Pancreas (tissue), 10 donors: ENCODE data around the gene PAX5. TPM values are rescaled to one million over a fixed set of nuclear protein-coding genes. Genes with fewer than 3 reads are reported as not detected.

ENCODE experiments used
- ATAC-seq, 4 donors: fragments of 200-7000 bp; cut with Tn5 transposase; one replicate each; pipeline versions ENCODE4 v1.8.0 to v1.9.1; 2020; ENCODE audit warnings: mild to moderate bottlenecking in 4 of 4, moderate library complexity in 4 of 4
- DNase-seq, 6 donors: peaks; one replicate each; pipeline ENCODE4 v3.0.0-alpha.2; 2020
- FAIRE-seq: peaks from 2 replicates; lab custom pipeline; 2012; peaks lifted over from hg19 to GRCh38; lab: Jason Lieb, UNC
- H3K27ac ChIP-seq, 4 donors: fragments of 200-600 bp; sonication (generic); 1 replicate in 3 of 4; 2 replicates in 1 of 4; pipeline versions ENCODE4 v1.5.0 to v1.8.0; 2020
- H3K27me3 ChIP-seq, 4 donors: fragments of 200-600 bp; one replicate each; pipeline ENCODE4 v1.8.0; 2021
- H3K36me3 ChIP-seq, 3 donors: fragments of 200-600 bp; sonication (generic) in 1 of 3; one replicate each; pipeline versions ENCODE4 v1.5.0 to v1.8.0; 2020 to 2021
- H3K4me1 ChIP-seq, 3 donors: fragments of 200-600 bp; one replicate each; pipeline ENCODE4 v1.8.0; 2021
- H3K4me3 ChIP-seq, 4 donors: fragments of 200-600 bp; sonication (generic) in 2 of 4; one replicate each; pipeline versions ENCODE4 v1.5.0 to v1.8.0; 2020 to 2021
- H3K9me3 ChIP-seq, 4 donors: fragments of 200-600 bp; one replicate each; pipeline ENCODE4 v1.8.0; 2021
- WGBS, 2 donors: extraction: QIAGEN DNeasy Blood & Tissue Kit; methylation state at CpG; one replicate each; pipeline ENCODE4 v1.1.7; 2013; 5-methylcytosine and 5-hydroxymethylcytosine counted together
- intact Hi-C, 3 donors: fragments of 100-400 bp; cut with DNase I; formaldehyde crosslinking; loops; one replicate each; pipeline versions ENCODE4 v1.11.1 to v1.14.2; 2022
- polyA plus RNA-seq, 2 donors: library from polyadenylated mRNA; stranded (reverse); fragments of 200-250 nt; gene quantifications; one replicate each; pipeline ENCODE4 v1.2.3, GENCODE V29; 2013
- total RNA-seq, 6 donors: library from RNA; stranded (reverse); fragmentation: NEBNext Ultra II Directional in 4 of 6; extraction: Animal tissue kit (Norgen Biotek cat#: 25700) in 4 of 6; gene quantifications; one replicate each; pipeline versions ENCODE4 v1.2.1 to v1.2.4, GENCODE V29; 2021 to 2023
- TF ChIP-seq, protein P1 (sequence below), 4 donors: fragments of 200-600 bp; sonication (generic) in 3 of 4; IDR thresholded peaks; one replicate each; pipeline versions ENCODE4 v1.5.0 to v1.8.0; 2021; ENCODE audit warnings: antibody characterized with exemption in 4 of 4
- donor health status: healthy with polysubstance abuse.
- donor health status: DM: no; HTN: no; CAD: no; lungs with moderate emphysema.
- donor health status: DM: no; HTN: no; CAD: no.
- donor health status: control.
- donor health status: control.
- donor health status: Bipolar disorder and iron deficiency.
- donor health status: DM: yes; HTN: yes; CAD: no.
- donor health status: DM: no; HTN: no; CAD: no.
- donor health status: DM: no; HTN: no; CAD: no.
- donor health status: DM: yes; HTN: yes; CAD: no.

Gene PAX5
- total and polyA plus RNA-seq, 8 donors = under 0.01 to 0.35 (median 0.28) TPM; not detected in 1

DNA sequence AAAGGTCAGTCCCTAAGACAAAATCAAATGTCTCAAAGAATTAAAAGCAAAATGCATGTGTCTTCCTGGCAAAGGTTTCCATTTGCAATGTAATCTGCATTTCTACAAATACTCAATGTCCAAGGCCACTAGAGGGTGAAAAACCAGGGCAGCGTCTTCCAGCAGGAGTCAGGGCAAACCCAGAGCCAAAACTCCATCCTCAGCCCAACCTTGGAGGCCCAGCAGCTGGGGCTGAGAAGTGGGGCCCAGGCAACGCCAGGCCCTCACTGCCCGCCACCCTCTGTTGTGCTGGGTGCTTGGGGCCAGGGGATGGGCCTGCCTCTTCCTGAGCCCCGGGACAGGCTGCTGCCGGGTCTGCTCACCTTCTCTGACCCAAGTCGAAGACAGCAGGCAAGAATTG lies 200.1 kb downstream of the PAX5 start:
- Histone ChIP-seq H3K9me3 (no peaks in the 10 kb centered on the region), H3K27ac (no peak overlapping the region), H3K27me3 (no peaks in the 10 kb centered on the region), H3K4me3 (no peak overlapping the region), H3K4me1 (peaks cover 0 to 5% (median 0%) of the 10 kb centered on the region in 3 donors), H3K36me3 (no peaks in the 10 kb centered on the region)
- intact Hi-C loops = no loop called here
- DNase-seq (no peak), ATAC-seq (peak in 1 of 4 donors; percentile 54), FAIRE-seq (no peak)
- TF ChIP-seq, protein P1, sequence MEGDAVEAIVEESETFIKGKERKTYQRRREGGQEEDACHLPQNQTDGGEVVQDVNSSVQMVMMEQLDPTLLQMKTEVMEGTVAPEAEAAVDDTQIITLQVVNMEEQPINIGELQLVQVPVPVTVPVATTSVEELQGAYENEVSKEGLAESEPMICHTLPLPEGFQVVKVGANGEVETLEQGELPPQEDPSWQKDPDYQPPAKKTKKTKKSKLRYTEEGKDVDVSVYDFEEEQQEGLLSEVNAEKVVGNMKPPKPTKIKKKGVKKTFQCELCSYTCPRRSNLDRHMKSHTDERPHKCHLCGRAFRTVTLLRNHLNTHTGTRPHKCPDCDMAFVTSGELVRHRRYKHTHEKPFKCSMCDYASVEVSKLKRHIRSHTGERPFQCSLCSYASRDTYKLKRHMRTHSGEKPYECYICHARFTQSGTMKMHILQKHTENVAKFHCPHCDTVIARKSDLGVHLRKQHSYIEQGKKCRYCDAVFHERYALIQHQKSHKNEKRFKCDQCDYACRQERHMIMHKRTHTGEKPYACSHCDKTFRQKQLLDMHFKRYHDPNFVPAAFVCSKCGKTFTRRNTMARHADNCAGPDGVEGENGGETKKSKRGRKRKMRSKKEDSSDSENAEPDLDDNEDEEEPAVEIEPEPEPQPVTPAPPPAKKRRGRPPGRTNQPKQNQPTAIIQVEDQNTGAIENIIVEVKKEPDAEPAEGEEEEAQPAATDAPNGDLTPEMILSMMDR (IDR thresholded peaks at IDR 0.05) = no peak
- 68 to 72% methylated on average over 6 of the region's 6 CpGs for WGBS, 2 donors

DNA sequence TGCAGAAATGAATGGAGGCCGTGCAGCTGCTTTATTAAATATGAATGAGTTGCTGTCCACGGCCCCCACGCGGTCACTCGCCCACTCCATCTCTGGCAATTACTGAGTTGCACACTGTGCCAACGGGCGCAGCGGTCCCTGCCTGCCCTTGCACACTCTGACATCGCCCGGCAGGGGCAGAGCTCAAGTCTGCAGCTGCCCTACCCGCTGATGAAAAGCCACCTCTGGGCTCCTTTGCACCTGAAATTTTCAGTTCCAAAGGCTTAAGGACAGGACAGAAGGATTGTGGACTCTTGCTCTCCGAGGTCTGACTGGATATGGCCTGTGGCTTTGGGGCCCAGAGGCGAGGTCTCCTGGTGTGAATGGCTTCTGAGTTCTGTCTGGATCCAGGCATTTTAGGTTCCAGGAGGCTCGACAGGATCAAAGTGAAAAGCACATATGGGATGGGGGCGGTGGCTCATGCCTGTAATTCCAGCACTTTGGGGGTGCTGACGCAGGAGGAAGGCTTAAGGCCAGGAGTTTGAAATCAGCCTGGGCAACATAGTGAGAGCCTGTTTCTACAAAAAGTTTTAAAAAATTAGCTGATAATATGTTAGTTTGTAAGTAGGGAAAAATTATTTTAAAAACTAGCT lies 201.8 kb downstream of the PAX5 start:
- H3K4me1 ChIP-seq = peaks cover 0 to 5% (median 0%) of the 10 kb centered on the region in 3 donors
- H3K9me3 ChIP-seq = no peaks in the 10 kb centered on the region
- H3K36me3 ChIP-seq = no peaks in the 10 kb centered on the region
- H3K27ac ChIP-seq = no peak overlapping the region
- ATAC-seq (no peak), FAIRE-seq (no peak), DNase-seq (no peak)
- intact Hi-C loops = no loop called here
- H3K27me3 ChIP-seq = no peaks in the 10 kb centered on the region
- WGBS, 2 donors = 86 to 87% methylated on average over 16 of the region's 16 CpGs
- H3K4me3 ChIP-seq = no peak overlapping the region
- TF ChIP-seq, protein P1 (IDR thresholded peaks at IDR 0.05) = no peak

- TF ChIP-seq, protein P1 (IDR thresholded peaks at IDR 0.05) = no peak
- H3K27me3 ChIP-seq = no peaks in the 10 kb centered on the region
- H3K27ac ChIP-seq = no peak overlapping the region
- no peak for FAIRE-seq
- H3K4me3 ChIP-seq = no peak overlapping the region
- H3K4me1 ChIP-seq = peaks cover 0 to 5% (median 0%) of the 10 kb centered on the region in 3 donors
- DNase-seq = no peak
- H3K9me3 ChIP-seq = no peaks in the 10 kb centered on the region
- 73 to 74% methylated on average over 7 of the region's 7 CpGs for WGBS, 2 donors
- no peaks in the 10 kb centered on the region for H3K36me3 ChIP-seq
- ATAC-seq = no peak
- intact Hi-C loops = no loop called here
Measured at GRCh38 chr9:36831381-36832161, 202.5 kb downstream of the PAX5 start.

DNA sequence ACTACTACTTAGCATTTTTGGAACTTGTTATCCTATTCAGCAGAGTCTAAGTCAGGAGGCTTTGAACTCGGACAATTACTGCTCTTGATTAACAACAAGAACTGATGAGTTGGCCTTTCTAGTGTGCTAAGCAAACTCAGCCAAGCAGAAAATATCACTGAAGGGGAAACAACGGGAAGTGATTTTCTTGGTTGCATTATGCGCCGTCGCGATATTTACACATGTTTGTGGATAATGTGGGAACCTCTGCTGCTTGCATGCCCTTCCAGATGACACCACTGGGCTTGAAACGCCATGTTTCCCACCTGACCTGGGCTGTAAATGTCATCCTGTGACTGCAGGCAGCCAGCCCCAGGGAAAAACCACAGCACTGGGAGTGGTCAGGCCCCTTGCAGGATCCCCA lies 205.5 kb downstream of the PAX5 start:
- Histone ChIP-seq H3K4me3 (no peak overlapping the region), H3K36me3 (no peaks in the 10 kb centered on the region), H3K27me3 (no peaks in the 10 kb centered on the region), H3K9me3 (no peaks in the 10 kb centered on the region), H3K27ac (no peak overlapping the region), H3K4me1 (peaks cover 0 to 1% (median 0%) of the 10 kb centered on the region in 3 donors)
- intact Hi-C loops = no loop called here
- ATAC-seq = no peak
- WGBS, 2 donors = 73 to 79% methylated on average over 7 of the region's 7 CpGs
- TF ChIP-seq, protein P1 (IDR thresholded peaks at IDR 0.05) = no peak
- DNase-seq = no peak
- FAIRE-seq = no peak

GRCh38 chr9:36827593-36827992 lies 206.5 kb downstream of the PAX5 start:
- ATAC-seq (no peak), DNase-seq (no peak)

More at GRCh38 chr9:36827593-36827992, 206.5 kb downstream of the PAX5 start:
- no peak for FAIRE-seq
- intact Hi-C loops = no loop called here
- H3K27me3 ChIP-seq = no peaks in the 10 kb centered on the region
- no peak overlapping the region for H3K4me3 ChIP-seq
- H3K4me1 ChIP-seq = no peaks in the 10 kb centered on the region
- 69 to 71% methylated on average over 5 of the region's 5 CpGs for WGBS, 2 donors
- no peaks in the 10 kb centered on the region for H3K36me3 ChIP-seq
- H3K27ac ChIP-seq = no peak overlapping the region
- H3K9me3 ChIP-seq = no peaks in the 10 kb centered on the region
- TF ChIP-seq, protein P1 (IDR thresholded peaks at IDR 0.05) = no peak
